Activated CD4-positive, alpha-beta T cell treated with anti-CD3 and anti-CD28 coated beads for 24 hours (primary cell): ENCODE data around the gene TTC34.
A peak's percentile ranks its signal among the peaks of the same experiment; 100 is the strongest.

ENCODE experiments used
- DNase-seq, 2 donors: peaks; one replicate each; pipeline ENCODE4 v3.0.0-alpha.2; 2020; ENCODE audit warnings: low read depth in 2 of 2

TTC34 gene

DNA sequence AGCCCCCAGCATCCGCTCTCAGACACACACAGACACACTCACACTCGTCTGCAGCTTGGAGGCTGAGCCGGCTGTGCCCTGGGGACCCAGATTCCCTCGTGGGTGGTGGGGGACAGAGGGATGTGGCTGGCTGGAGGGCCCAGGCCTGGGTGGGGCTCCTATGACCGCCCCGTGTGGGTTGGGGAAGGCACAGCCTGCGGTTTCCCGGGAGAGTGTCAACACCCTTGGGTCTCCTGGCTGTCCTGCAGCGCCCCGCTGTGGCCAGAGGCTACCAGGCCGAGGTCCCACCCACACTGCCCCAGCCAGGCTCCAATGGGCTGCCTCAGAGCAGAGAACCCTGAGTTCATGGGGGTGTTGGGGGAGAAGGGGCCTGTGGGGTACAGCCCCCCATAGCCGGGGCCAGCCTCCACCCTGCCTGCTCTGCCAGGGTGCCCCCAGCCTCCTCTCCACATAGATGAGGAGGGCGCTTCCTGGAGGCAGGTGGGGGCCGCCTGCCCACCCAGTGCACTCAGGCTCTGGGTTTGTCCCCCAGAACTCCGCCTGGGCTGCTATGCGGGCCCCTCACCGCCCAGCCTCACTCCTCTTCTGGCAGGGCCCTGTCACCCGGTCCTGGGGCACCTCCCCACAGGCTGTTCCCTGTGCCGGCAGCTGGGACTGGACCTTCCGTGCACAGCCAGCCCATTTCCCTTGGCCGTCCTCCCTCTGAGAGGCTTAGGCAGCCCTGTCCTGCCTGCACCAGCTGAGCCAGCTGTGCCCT is at the start of gene TTC34:
TSS of gene TTC34 (minus strand) at position 159 of the 757 bp plus-strand sequence. CDS start 866 bp downstream, outside the sequence.
- DNase-seq: peak; percentile 8 to 43

GRCh38 chr1:2850502-2850901 is 49.0 kb upstream of the TTC34 start:
- no peak for DNase-seq

- DNase-seq: no peak
These were observed 46.6 kb upstream of the TTC34 start for GRCh38 chr1:2848006-2848670.

DNA sequence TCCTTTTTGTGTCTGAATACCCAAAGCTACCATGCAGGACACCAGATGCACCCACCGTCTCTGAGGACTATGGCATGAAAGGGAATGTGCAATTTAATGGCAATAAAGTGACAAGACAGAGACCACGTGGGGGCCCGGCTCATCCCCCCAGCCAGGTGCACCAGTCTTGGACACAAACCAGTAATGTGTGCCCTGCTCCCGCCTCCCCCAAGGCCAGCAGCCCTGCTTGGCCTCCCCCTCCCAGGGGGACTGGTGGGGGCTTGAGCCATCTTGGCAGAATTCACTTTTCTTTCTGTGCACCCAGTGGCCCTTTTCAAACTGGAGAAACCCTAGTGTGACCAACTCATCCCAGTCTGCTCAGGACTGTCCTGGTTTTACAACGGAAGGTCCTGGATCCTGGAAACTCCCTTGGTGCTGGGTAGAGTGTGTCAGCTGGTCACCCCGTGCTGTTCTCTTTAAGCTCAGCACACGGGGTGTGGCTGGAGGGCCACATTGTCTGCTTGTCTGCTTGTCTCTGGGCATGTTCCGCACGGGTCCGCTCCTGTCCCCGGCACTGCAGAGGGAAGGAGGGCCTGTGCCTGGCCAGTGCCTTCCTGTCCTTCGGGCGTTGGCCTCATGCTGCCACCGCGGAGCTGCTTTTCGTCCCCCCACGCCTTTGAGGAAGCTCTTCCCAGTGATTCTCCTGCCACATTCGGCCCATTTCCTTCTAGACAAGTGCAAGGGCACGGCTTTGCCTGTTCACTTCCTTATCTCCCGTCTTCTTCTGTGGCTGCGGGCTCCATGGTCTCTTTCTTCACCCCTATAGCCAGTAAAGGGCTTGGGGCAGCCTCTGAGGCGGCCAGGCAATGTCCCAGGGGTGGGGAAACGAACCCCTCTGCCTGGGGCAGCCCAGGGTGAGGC is 45.8 kb upstream of the TTC34 start:
- DNase-seq: no peak

DNA sequence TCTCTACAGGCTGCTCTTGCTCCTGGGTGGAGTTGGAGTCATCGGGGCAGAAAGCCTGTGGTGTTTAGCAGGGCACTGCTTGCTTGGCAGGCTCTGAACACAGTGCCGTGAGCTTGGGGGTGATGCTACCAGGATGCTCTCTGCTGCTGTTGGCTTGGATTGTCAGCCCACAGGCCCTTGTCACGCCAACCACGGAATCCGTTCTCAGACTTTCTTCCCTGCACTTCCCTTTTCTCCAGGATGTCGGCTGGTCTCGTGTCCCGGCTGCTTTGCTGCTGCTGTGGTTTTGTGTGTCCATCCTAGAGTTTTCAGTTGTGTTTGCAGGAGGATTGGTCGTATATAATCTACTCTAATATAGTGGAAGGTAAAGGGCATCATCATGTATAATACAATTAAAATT is 44.4 kb upstream of the TTC34 start:
- DNase-seq: no peak

GRCh38 chr1:2840036-2840809 is 38.7 kb upstream of the TTC34 start:
- peak; percentile 25 to 40 for DNase-seq

GRCh38 chr1:2837823-2838222 is 36.3 kb upstream of the TTC34 start:
- no peak for DNase-seq

DNA sequence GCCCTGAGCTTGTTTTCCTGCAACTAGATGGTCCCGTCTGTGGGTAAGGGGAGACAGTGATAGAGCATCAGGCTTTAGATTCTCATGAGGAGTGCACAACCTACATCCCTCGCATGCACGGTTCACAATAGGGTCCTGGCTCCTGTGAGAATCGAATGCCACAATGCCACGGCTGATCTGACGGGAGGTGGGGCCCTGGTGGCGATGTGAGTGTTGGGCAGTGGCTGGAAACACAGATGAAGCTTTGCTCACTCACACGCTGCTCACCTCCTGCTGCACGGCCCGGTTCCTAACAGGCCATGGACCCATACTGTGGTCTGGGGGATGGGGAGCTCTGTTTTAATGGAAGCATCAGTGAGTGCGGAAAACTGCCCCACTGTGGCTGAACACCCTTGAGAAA is 35.8 kb upstream of the TTC34 start:
- DNase-seq: no peak

- no peak for DNase-seq
These were observed 35.0 kb upstream of the TTC34 start for GRCh38 chr1:2836333-2836970.

DNA sequence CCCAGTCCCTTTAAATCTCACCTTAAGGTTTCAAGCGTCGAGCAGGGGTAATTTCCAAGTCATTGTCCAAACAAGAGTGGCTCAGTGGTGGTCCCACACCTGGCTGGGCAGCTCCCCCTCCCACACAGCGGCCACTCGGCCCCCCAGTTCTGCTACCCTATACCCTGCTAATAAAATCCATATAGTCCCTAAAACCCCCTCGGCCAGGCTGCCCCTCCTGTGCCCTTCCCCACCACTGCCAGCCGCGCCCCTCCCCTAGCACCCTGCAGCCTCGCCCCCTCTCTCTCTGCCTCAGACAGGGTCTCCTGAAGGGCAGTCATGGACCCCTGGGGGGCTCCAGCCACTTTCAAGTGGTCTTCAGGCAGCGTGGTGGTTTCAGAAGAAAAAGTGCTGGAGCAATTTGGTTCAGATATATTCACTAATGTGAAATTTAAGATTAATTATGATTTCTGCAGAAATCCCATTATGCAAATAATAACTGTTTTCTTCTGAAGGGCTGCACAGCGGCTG is 34.2 kb upstream of the TTC34 start:
- no peak for DNase-seq

DNA sequence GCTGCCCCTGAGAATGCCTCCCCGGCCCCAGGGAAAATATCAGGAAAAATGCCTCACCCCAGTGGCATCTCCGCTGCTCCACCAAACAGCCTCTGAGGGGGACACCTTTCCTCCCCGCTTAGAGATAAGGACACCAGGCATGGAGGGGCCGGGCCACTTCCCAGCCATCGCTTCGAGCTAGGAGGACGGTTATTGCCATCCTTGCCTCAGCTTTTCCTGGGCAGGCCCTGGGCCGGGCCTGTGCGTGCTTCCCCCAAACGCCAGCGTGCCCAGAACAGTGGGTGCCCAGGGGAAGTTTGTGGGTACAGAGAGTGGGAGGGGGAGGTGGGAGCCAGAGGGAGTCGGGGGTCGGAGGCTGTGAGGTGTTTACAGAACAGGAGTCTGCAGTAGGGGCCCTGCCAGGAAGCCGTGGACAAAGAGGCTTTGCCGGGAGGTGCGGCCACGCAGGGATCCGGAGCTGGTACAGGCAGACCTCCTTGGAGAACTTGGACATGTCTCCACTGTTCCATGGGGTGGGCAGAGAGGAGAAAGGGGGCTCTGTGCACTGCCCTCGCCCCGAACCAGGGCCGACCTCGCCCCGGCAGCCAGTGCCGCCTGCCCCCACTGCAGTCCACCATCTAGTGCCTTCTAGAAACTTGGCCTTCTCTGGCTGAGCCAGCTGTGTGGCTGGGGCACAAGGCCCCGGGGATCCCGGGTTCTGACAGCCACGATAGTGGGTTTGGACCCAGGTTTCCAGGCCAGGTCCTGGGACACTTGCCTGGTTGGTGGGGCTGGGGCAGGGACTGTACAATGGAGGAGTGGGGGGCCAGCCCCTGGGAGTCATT is 33.5 kb upstream of the TTC34 start:
- DNase-seq: no peak

DNA sequence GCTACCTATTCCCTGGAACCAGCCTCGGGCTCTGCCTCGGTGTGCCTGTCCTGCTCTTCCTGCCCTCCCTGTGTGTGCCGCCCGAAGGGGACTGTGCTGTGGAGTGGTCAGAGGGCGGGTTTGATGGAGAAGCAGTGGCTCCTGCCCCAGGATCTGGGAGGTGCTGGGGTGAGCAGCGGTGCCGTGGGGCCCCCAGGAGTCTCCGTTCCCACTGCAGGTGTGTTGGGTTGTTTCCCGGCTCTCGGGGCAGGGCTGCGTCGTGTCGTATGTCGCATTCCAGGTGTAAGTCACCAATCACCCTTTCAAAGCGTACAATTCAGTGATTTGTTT is 32.6 kb upstream of the TTC34 start:
- no peak for DNase-seq

DNA sequence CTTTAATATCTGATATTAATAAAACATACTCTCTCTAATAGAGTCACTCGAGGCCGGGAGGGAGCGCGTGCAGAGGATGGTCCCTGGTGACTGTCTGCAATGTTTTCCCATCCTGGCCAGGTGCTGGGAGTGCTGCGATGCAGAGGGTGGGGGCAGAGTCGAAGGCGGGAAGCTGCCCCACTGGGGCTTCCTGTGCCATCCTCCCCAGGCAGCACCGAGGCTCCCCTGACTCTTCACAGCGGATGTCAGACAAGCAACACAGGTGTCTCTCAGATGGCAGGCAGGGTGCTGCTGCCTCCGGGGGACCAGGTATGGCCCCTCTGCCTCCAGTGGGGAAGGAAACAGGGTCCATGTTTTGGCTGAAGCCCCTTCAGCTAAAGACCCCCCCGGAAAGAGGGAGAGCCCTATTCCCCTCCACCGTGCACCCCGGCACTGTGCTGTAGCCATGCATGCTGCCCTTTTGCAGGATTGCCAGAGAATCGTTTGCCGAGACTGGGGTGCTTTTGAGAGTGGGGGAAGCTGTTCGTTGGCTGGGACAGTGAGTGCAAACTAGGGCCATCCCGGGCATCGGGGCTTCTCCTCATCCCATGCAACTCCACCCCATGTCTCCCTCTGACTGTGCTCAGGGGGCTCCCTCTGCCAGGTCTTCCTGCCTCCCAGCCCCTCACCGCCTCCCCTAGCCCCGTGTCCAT is 32.1 kb upstream of the TTC34 start:
- DNase-seq: no peak

DNA sequence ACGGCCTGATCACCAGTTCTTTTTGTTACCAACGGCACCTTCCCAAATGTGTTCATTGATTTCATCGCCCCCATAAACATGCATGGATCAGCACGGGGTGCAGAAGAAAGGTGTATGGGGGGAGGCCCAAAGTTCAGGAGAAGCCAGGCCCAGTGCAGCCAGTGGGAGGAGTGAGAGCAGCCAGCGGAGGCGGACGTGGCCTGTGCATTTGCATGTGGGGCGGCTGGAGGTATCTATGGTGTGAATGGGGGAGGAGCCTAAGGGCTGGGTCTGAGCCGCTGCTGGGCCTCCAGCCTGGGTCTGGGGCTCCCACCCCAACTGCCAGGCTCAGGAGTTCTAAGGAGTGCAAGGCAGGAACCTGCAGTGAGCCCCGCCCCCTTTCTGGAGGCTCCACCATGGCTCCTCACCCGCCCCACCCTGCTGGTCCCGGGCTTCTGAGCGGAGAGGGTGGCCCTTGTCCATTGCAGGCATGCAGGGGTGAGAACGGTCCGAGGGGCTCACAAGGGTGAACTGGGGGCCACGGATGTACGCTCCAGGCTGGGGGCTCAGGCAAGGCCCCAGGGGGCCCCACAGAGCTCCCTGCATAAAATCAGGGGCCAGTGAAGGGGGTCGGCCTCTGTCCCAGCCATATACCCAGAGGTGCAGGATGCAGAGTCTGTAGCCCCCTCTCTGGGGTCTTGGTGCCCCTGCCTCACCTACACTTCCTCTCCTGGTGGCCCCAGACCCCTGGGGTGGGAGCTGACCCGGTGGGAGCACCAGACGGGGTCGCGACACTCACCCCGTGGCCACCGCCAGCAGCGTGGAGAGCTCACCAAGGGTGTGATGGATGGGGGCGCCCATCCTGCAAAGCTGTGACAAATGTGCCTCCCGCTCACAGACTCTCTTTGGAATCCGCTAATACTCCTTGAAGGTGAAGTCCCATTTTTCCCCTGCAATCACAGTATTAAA is 31.3 kb upstream of the TTC34 start:
- no peak for DNase-seq

GRCh38 chr1:2831596-2832212 is 30.2 kb upstream of the TTC34 start:
- DNase-seq: no peak

GRCh38 chr1:2830761-2831425 is 29.4 kb upstream of the TTC34 start:
- DNase-seq: no peak

DNA sequence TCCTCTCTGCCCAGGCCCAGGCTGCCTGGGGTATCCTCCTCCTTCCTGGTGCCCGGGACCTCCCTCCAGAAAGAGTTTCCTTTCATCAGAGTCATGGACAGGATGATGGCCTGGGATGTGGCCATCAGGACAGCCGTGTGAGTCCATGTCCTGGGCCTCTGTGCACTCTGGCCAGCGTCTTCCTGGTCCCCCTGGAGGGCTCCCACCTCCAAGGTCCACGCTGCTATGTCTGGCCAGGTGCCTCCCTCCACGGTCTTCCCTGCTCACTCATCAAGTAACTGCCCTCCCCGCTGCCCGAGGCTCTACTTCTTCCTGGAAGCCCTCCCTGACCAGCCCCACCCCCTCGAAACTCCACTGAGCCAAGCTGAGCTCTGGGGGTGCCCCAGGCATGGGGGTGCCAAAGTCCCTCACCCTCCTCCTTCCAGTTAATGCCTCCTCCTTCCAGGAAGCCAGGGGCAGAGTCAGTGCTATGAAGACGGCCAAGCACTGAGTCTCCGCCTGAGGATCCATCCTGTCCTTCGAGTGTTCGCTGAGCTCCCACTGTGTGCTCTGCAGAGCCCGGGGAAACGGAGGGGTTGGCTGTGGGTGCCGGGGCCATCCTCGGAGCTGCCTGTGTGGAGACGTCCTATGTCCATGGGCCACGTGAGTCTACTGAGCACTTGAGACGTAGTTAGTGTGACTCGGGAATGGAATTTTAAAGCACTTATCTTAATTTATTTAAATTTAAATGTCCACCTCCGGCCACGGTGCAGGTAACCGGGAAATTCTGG is 28.5 kb upstream of the TTC34 start:
- no peak for DNase-seq
